Left ventricle myocardium inferior (tissue), 1 donor: ENCODE data around the gene RASL11B. TPM values are rescaled to one million over a fixed set of nuclear protein-coding genes. Genes with fewer than 3 reads are reported as not detected.

Experiments used
- DNase-seq: peaks from one replicate; pipeline ENCODE4 v3.0.0-alpha.2; 2020
- H3K27ac ChIP-seq: fragments of 200-600 bp; replicated peaks from 2 replicates; pipeline ENCODE4 v1.8.0; 2021
- H3K27me3 ChIP-seq: fragments of 200-600 bp; 2 replicates; pipeline ENCODE4 v1.8.0; 2021; ENCODE audit warnings: low read depth
- H3K36me3 ChIP-seq: fragments of 200-600 bp; 2 replicates; pipeline ENCODE4 v1.8.0; 2021
- H3K4me1 ChIP-seq: fragments of 200-600 bp; 2 replicates; pipeline ENCODE4 v1.8.0; 2021
- H3K4me3 ChIP-seq: fragments of 200-600 bp; 2 replicates; pipeline ENCODE4 v1.8.0; 2021; ENCODE audit warnings: mild to moderate bottlenecking, moderate library complexity
- H3K9me3 ChIP-seq: fragments of 200-600 bp; replicated peaks from 2 replicates; pipeline ENCODE4 v1.8.0; 2021
- CTCF ChIP-seq: fragments of 200-600 bp; IDR thresholded peaks from 2 replicates; pipeline ENCODE4 v1.8.0; 2021; ENCODE audit warnings: antibody characterized with exemption, mild to moderate bottlenecking, borderline replicate concordance
- intact Hi-C: fragments of 100-400 bp; cut with micrococcal nuclease; formaldehyde crosslinking; loops from one replicate; pipeline ENCODE4 v1.11.0; 2022
- total RNA-seq: library from RNA; stranded (reverse); fragmentation: NEBNext Ultra II Directional; extraction: Animal tissue kit (Norgen Biotek cat#: 25700); gene quantifications from one replicate; pipeline ENCODE4 v1.2.1, GENCODE V29; 2021
- donor health status: DM: no; HTN: yes; CAD: no; lungs with severe emphysema.

RASL11B gene
- total RNA-seq, 1 donor from 2014 or later: 8.7 TPM

- H3K4me3 ChIP-seq: no peak overlapping the region
- TF ChIP-seq CTCF: no peak
- H3K27me3 ChIP-seq: no peaks in the 10 kb centered on the region
Observed at GRCh38 chr4:52907510-52907909, 45.4 kb downstream of the RASL11B start.

GRCh38 chr4:52910115-52910514 is 48.0 kb downstream of the RASL11B start:
- intact Hi-C loops: no loop called here
- no peak for DNase-seq

More at GRCh38 chr4:52907510-52907909, 45.4 kb downstream of the RASL11B start:
- no peak for DNase-seq
- Histone ChIP-seq H3K36me3 (peaks cover 2% of the 10 kb centered on the region), H3K27ac (no peak overlapping the region), H3K4me1 (no peaks in the 10 kb centered on the region), H3K9me3 (no peaks in the 10 kb centered on the region)
- intact Hi-C loops: no loop called here

GRCh38 chr4:52911684-52912294 is 49.7 kb downstream of the RASL11B start:
- H3K36me3 ChIP-seq: no peaks in the 10 kb centered on the region
- peak; percentile 59 for DNase-seq
- peak; percentile 80 for TF ChIP-seq CTCF
- H3K27ac ChIP-seq: no peak overlapping the region
- peaks cover 24% of the 10 kb centered on the region for H3K4me1 ChIP-seq
- no peaks in the 10 kb centered on the region for H3K27me3 ChIP-seq
- intact Hi-C loops: no loop called here
- no peak overlapping the region for H3K4me3 ChIP-seq
- H3K9me3 ChIP-seq: no peaks in the 10 kb centered on the region

More at GRCh38 chr4:52910115-52910514, 48.0 kb downstream of the RASL11B start:
- Histone ChIP-seq H3K27me3 (no peaks in the 10 kb centered on the region), H3K9me3 (no peaks in the 10 kb centered on the region), H3K4me1 (peaks cover 22% of the 10 kb centered on the region), H3K36me3 (no peaks in the 10 kb centered on the region), H3K4me3 (no peak overlapping the region), H3K27ac (no peak overlapping the region)
- TF ChIP-seq CTCF: no peak

GRCh38 chr4:52912608-52913007 is 50.5 kb downstream of the RASL11B start:
- Histone ChIP-seq H3K9me3 (no peaks in the 10 kb centered on the region), H3K4me1 (peaks cover 24% of the 10 kb centered on the region), H3K27ac (no peak overlapping the region), H3K4me3 (no peak overlapping the region), H3K27me3 (no peaks in the 10 kb centered on the region), H3K36me3 (no peaks in the 10 kb centered on the region)
- intact Hi-C loops: no loop called here
- no peak for TF ChIP-seq CTCF
- no peak for DNase-seq

- intact Hi-C loops: no loop called here
- no peak overlapping the region for H3K4me3 ChIP-seq
- TF ChIP-seq CTCF: no peak
- no peaks in the 10 kb centered on the region for H3K27me3 ChIP-seq
- no peaks in the 10 kb centered on the region for H3K9me3 ChIP-seq
- H3K27ac ChIP-seq: peak overlapping the region; percentile 54
- H3K36me3 ChIP-seq: no peaks in the 10 kb centered on the region
- peaks cover 24% of the 10 kb centered on the region for H3K4me1 ChIP-seq
- DNase-seq: no peak
Observed at GRCh38 chr4:52914051-52914605, 52.0 kb downstream of the RASL11B start.
